MM.1S (cell line): ENCODE measurements around the gene MANBA.

Source experiments
- DNase-seq: peaks from one replicate; pipeline ENCODE4 v3.0.0-alpha.2; 2015
- H2AFZ ChIP-seq: fragments of 300-600 bp; sonication (generic); 2 replicates; pipeline ENCODE4 v1.6.0; 2016; ENCODE audit warnings: antibody characterized with exemption, low read length
- H3F3A ChIP-seq: fragments of 300-600 bp; sonication (generic); 2 replicates; pipeline ENCODE4 v1.6.1; 2016; ENCODE audit warnings: mild to moderate bottlenecking, antibody characterized with exemption, low read length, moderate library complexity, mixed read lengths; ENCODE audit not compliant: insufficient read depth
- H3K27ac ChIP-seq: fragments of 300-600 bp; sonication (generic); 2 replicates; pipeline ENCODE4 v1.5.1; 2016; ENCODE audit warnings: mild to moderate bottlenecking, low read length
- H3K27me3 ChIP-seq: fragments of 300-600 bp; sonication (generic); replicated peaks from 2 replicates; pipeline ENCODE4 v1.6.0; 2016; ENCODE audit warnings: low read length; ENCODE audit not compliant: insufficient read depth
- H3K36me3 ChIP-seq: fragments of 300-600 bp; sonication (generic); replicated peaks from 2 replicates; pipeline ENCODE4 v1.6.1; 2016; ENCODE audit warnings: mild to moderate bottlenecking, low read length, mixed read lengths; ENCODE audit not compliant: insufficient read depth
- H3K4me1 ChIP-seq: fragments of 300-600 bp; sonication (generic); 2 replicates; pipeline ENCODE4 v1.6.1; 2016; ENCODE audit warnings: low read length, mixed read lengths
- H3K4me2 ChIP-seq: fragments of 300-600 bp; sonication (generic); 2 replicates; pipeline ENCODE4 v1.6.0; 2016; ENCODE audit warnings: low read depth, low read length
- H3K4me3 ChIP-seq: fragments of 300-600 bp; sonication (generic); 2 replicates; pipeline ENCODE4 v1.5.1; 2016; ENCODE audit warnings: low read length, mixed read lengths
- H3K79me2 ChIP-seq: fragments of 300-600 bp; sonication (generic); 2 replicates; pipeline ENCODE4 v1.6.1; 2016; ENCODE audit warnings: mixed run types, low read length, mixed read lengths
- H3K9ac ChIP-seq: fragments of 300-600 bp; sonication (generic); 2 replicates; pipeline ENCODE4 v1.6.1; 2016; ENCODE audit warnings: low read length, mixed read lengths
- H3K9me2 ChIP-seq: fragments of 300-600 bp; sonication (generic); replicated peaks from 2 replicates; pipeline ENCODE4 v1.6.1; 2016; ENCODE audit warnings: mild to moderate bottlenecking, low read length, mixed read lengths; ENCODE audit not compliant: insufficient read depth
- H3K9me3 ChIP-seq: fragments of 300-600 bp; sonication (generic); replicated peaks from 2 replicates; pipeline ENCODE4 v1.6.1; 2016; ENCODE audit warnings: mild to moderate bottlenecking, low read length, mixed read lengths; ENCODE audit not compliant: insufficient read depth
- H4K20me1 ChIP-seq: fragments of 300-600 bp; sonication (generic); 2 replicates; pipeline ENCODE4 v1.6.1; 2016; ENCODE audit warnings: mild to moderate bottlenecking, low read length, moderate library complexity, mixed read lengths; ENCODE audit not compliant: insufficient read depth
- EZH2 ChIP-seq: fragments of 300-600 bp; sonication (generic); optimal IDR thresholded peaks from 2 replicates; pipeline ENCODE3; 2017; ENCODE audit warnings: low read depth, mild to moderate bottlenecking, antibody characterized with exemption, low read length, mixed read lengths
- EZH2phosphoT487 ChIP-seq: fragments of 300-600 bp; sonication (generic); IDR thresholded peaks from 2 replicates; pipeline ENCODE4 v1.6.1; 2018; ENCODE audit warnings: antibody characterized with exemption, low read length
- TF ChIP-seq, protein P1 (sequence below): fragments of 300-600 bp; sonication (generic); IDR thresholded peaks from 2 replicates; pipeline ENCODE4 v1.5.1; 2016; ENCODE audit warnings: antibody characterized with exemption, low read length, mixed read lengths

Gene MANBA

DNA sequence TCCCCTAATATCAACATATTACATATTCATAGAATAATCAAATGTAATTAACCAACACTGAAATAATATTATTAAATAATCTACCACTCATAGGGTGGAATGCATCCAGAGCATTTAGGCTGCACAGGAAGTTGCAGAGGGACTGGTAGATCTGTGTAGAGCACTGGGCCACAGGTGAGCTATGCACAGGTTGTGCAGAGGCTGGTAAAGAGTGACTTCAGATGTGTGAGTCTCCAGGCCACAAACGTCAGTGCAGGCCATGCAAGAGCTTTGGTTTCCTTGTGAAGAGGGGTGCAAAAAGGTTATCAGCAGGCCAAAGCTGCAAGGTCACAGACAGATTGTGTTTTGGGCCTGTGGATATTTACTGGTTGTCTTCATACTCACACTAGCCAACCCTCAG lies 25.5 kb upstream of the MANBA start:
- Histone ChIP-seq H3F3A (peaks cover 17% of the 10 kb centered on the region; the same call in 1 of the 2 replicates), H3K4me1 (no peaks in the 10 kb centered on the region)
- DNase-seq = no peak

DNA sequence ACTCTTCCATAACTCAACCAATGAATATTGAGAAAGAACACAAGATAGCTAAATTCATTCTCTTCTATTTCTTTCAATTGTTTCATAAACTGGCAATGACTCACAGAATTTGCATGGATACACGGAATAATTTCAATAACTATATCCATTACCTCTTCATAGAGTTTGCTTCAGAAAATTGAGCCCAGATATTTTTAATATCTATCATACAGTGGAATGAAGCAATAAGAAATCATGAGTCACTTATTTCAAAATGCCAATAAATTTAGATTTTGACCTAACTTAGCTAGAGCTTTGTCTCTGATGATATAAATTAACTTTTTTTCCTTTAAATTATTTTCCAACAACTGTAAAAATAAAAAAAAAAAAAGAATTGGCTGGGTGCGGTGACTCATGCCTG lies 22.2 kb upstream of the MANBA start:
- no peaks in the 10 kb centered on the region for H4K20me1 ChIP-seq
- H3F3A ChIP-seq = peaks cover 21% of the 10 kb centered on the region
- H3K4me3 ChIP-seq = no peak overlapping the region
- H3K4me2 ChIP-seq = no peak overlapping the region
- H3K36me3 ChIP-seq = no peaks in the 10 kb centered on the region
- peaks cover 26% of the 10 kb centered on the region for H3K4me1 ChIP-seq
- TF ChIP-seq EZH2 = no peak
- no peak for TF ChIP-seq EZH2phosphoT487
- TF ChIP-seq, protein P1, sequence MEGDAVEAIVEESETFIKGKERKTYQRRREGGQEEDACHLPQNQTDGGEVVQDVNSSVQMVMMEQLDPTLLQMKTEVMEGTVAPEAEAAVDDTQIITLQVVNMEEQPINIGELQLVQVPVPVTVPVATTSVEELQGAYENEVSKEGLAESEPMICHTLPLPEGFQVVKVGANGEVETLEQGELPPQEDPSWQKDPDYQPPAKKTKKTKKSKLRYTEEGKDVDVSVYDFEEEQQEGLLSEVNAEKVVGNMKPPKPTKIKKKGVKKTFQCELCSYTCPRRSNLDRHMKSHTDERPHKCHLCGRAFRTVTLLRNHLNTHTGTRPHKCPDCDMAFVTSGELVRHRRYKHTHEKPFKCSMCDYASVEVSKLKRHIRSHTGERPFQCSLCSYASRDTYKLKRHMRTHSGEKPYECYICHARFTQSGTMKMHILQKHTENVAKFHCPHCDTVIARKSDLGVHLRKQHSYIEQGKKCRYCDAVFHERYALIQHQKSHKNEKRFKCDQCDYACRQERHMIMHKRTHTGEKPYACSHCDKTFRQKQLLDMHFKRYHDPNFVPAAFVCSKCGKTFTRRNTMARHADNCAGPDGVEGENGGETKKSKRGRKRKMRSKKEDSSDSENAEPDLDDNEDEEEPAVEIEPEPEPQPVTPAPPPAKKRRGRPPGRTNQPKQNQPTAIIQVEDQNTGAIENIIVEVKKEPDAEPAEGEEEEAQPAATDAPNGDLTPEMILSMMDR = no peak
- no peak overlapping the region for H3K27ac ChIP-seq
- no peaks in the 10 kb centered on the region for H3K79me2 ChIP-seq
- H3K9ac ChIP-seq = no peak overlapping the region
- H3K9me2 ChIP-seq = no peaks in the 10 kb centered on the region
- DNase-seq = no peak
- no peaks in the 10 kb centered on the region for H3K9me3 ChIP-seq
- no peak overlapping the region for H2AFZ ChIP-seq
- no peaks in the 10 kb centered on the region for H3K27me3 ChIP-seq

More for the DNA sequence above, 25.5 kb upstream of the MANBA start:
- Histone ChIP-seq H4K20me1 (no peaks in the 10 kb centered on the region), H3K4me3 (no peak overlapping the region), H3K9me3 (no peaks in the 10 kb centered on the region), H3K9ac (no peak overlapping the region), H3K79me2 (no peaks in the 10 kb centered on the region), H3K36me3 (no peaks in the 10 kb centered on the region), H3K27ac (no peak overlapping the region), H3K9me2 (no peaks in the 10 kb centered on the region), H3K4me2 (no peak overlapping the region), H2AFZ (no peak overlapping the region), H3K27me3 (no peaks in the 10 kb centered on the region)
- TF ChIP-seq EZH2 (no peak), EZH2phosphoT487 (no peak)
- TF ChIP-seq, protein P1 = no peak

DNA sequence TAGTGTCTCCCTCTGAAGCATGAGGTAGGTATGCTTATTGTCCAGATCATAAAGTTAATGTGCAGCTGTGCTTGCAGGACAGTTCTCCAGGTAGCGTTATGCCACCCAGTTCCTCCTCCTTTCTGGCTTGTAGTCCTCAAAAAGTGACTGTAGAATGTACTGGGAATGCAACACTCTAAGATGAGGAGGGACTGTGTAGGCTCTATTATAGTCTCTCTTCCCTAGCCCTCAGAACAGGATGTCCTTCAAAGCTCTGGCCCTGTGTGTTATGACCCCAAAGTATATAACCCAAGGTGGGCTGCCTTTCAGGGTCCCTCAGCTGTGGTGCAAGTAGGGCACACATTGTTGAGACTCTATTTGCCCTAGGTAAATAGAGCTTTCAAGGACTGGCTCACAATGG lies 20.8 kb upstream of the MANBA start:
- no peak overlapping the region for H3K4me3 ChIP-seq
- no peaks in the 10 kb centered on the region for H3K36me3 ChIP-seq
- H3K9ac ChIP-seq = no peak overlapping the region
- no peaks in the 10 kb centered on the region for H3K27me3 ChIP-seq
- no peaks in the 10 kb centered on the region for H4K20me1 ChIP-seq
- H3K9me2 ChIP-seq = no peaks in the 10 kb centered on the region
- no peak overlapping the region for H2AFZ ChIP-seq
- no peak for TF ChIP-seq EZH2phosphoT487
- TF ChIP-seq EZH2 = no peak
- TF ChIP-seq, protein P1 = no peak
- no peak overlapping the region for H3K4me2 ChIP-seq
- H3K79me2 ChIP-seq = no peaks in the 10 kb centered on the region
- no peaks in the 10 kb centered on the region for H3K9me3 ChIP-seq
- H3K27ac ChIP-seq = no peak overlapping the region
- DNase-seq = no peak
- peaks cover 26% of the 10 kb centered on the region for H3K4me1 ChIP-seq
- H3F3A ChIP-seq = peaks cover 21% of the 10 kb centered on the region
